G401.6 (cell line): ENCODE data around the gene SERPINH1.

Experiments used
- FAIRE-seq: peaks from 2 replicates; lab custom pipeline; 2012; peaks lifted over from hg19 to GRCh38; lab: Jason Lieb, UNC

Gene SERPINH1

GRCh38 chr11:75555079-75555811 lies 6.8 kb upstream of the SERPINH1 start:
- no peak for FAIRE-seq

GRCh38 chr11:75556275-75556674 lies 5.8 kb upstream of the SERPINH1 start:
- no peak for FAIRE-seq

- FAIRE-seq, result no peak
These were observed 4.2 kb upstream of the SERPINH1 start for GRCh38 chr11:75557666-75558494.

- peak; percentile 91 for FAIRE-seq
These were observed 2.9 kb upstream of the SERPINH1 start for GRCh38 chr11:75558939-75559843.

GRCh38 chr11:75560644-75561043 lies 1.4 kb upstream of the SERPINH1 start:
- no peak for FAIRE-seq

GRCh38 chr11:75561426-75562047 lies 516 bp upstream of the SERPINH1 start:
- no peak for FAIRE-seq

GRCh38 chr11:75562836-75563484 lies 907 bp downstream of the SERPINH1 start:
- no peak for FAIRE-seq

- FAIRE-seq, result no peak
These were observed 1.5 kb downstream of the SERPINH1 start for GRCh38 chr11:75563501-75563977.

- no peak for FAIRE-seq
These were observed 2.0 kb downstream of the SERPINH1 start for GRCh38 chr11:75563978-75564552.

- no peak for FAIRE-seq
These were observed 3.3 kb downstream of the SERPINH1 start for GRCh38 chr11:75565221-75565814.

- FAIRE-seq, result no peak
These were observed 4.1 kb downstream of the SERPINH1 start for GRCh38 chr11:75565916-75566762.

GRCh38 chr11:75566763-75567279 lies 4.8 kb downstream of the SERPINH1 start:
- no peak for FAIRE-seq

GRCh38 chr11:75567971-75568370 lies 5.9 kb downstream of the SERPINH1 start:
- no peak for FAIRE-seq

- no peak for FAIRE-seq
These were observed 6.7 kb downstream of the SERPINH1 start for GRCh38 chr11:75568616-75569219.

GRCh38 chr11:75570559-75571139 lies 8.6 kb downstream of the SERPINH1 start:
- no peak for FAIRE-seq

GRCh38 chr11:75571625-75572024 lies 9.6 kb downstream of the SERPINH1 start:
- FAIRE-seq, result no peak

- FAIRE-seq, result no peak
These were observed 10.7 kb downstream of the SERPINH1 start for GRCh38 chr11:75572744-75573143.
